Naive thymus-derived CD4-positive, alpha-beta T cell (primary cell): Measurements from ENCODE around the gene MOCOS. TPM values are rescaled to one million over a fixed set of nuclear protein-coding genes. Genes with fewer than 3 reads are reported as not detected.

Experiments
- ATAC-seq: fragments of 150-1000 bp; cut with Tn5 transposase; 2 replicates; pipeline ENCODE4 v1.10.0; 2021; ENCODE audit warnings: mild to moderate bottlenecking, moderate library complexity
- CTCF ChIA-PET: fragments of 350-600 bp; sonication (Branson Sonifier 250); formaldehyde crosslinking; loops from one replicate; lab custom pipeline; 2021; ENCODE audit warnings: antibody characterized with exemption; lab: Charles Lee
- POLR2A ChIA-PET: fragments of 350-600 bp; sonication (Branson Sonifier 250); formaldehyde crosslinking; loops from one replicate; lab custom pipeline; 2021; ENCODE audit warnings: antibody characterized with exemption, inconsistent platforms; lab: Charles Lee
- DNase-seq, 9 donors: peaks; one replicate each; pipeline versions ENCODE4 v3.0.0 to v3.0.0-alpha.2; 2020 to 2022; ENCODE audit warnings: mixed read lengths in 1 of 9
- H3K27ac ChIP-seq: one replicate; pipeline ENCODE4 v1.7.0; 2013; ENCODE audit warnings: mild to moderate bottlenecking, low read depth, low read length, moderate library complexity
- H3K27me3 ChIP-seq, 2 donors: one replicate each; pipeline ENCODE4 v1.7.0; 2013; ENCODE audit warnings: low read length in 2 of 2, mild to moderate bottlenecking in 2 of 2, moderate library complexity in 2 of 2; ENCODE audit not compliant: control insufficient read depth in 2 of 2, insufficient read depth in 2 of 2
- H3K36me3 ChIP-seq, 3 experiments: 1 replicate in 2 of 3; 2 replicates in 1 of 3; pipeline ENCODE4 v1.7.0; 2013; ENCODE audit warnings: low read length in 3 of 3, mild to moderate bottlenecking in 3 of 3, moderate library complexity in 1 of 3; ENCODE audit not compliant: insufficient read depth in 3 of 3, control insufficient read depth in 2 of 3
- H3K4me1 ChIP-seq, 2 donors: one replicate each; pipeline ENCODE4 v1.7.0; 2013; ENCODE audit warnings: low read length in 2 of 2, mild to moderate bottlenecking in 2 of 2, moderate library complexity in 1 of 2; ENCODE audit not compliant: control insufficient read depth in 2 of 2, insufficient read depth in 2 of 2
- H3K4me3 ChIP-seq: 2 replicates; pipeline ENCODE4 v1.7.0; 2013; ENCODE audit warnings: mild to moderate bottlenecking, low read length
- H3K9me3 ChIP-seq, 3 experiments: 1 replicate in 2 of 3; 2 replicates in 1 of 3; pipeline ENCODE4 v1.7.0; 2013; ENCODE audit warnings: low read length in 3 of 3; ENCODE audit not compliant: control insufficient read depth in 2 of 3
- H3K27ac Mint-ChIP-seq, 9 donors: one replicate each; pipeline ENCODE4 v1.8.0; 2020 to 2022; ENCODE audit warnings: mixed read lengths in 9 of 9, mild to moderate bottlenecking in 8 of 9, moderate library complexity in 5 of 9, inconsistent platforms in 2 of 9
- H3K27me3 Mint-ChIP-seq, 5 donors: one replicate each; pipeline ENCODE4 v1.8.0; 2021 to 2022; ENCODE audit warnings: mixed read lengths in 5 of 5, mild to moderate bottlenecking in 1 of 5
- H3K36me3 Mint-ChIP-seq, 5 donors: one replicate each; pipeline ENCODE4 v1.8.0; 2020 to 2022; ENCODE audit warnings: mixed read lengths in 5 of 5, mild to moderate bottlenecking in 3 of 5, inconsistent platforms in 1 of 5
- H3K4me1 Mint-ChIP-seq, 7 donors: one replicate each; pipeline ENCODE4 v1.8.0; 2020 to 2022; ENCODE audit warnings: mixed read lengths in 7 of 7, mild to moderate bottlenecking in 3 of 7, inconsistent platforms in 1 of 7
- H3K4me3 Mint-ChIP-seq, 10 donors: one replicate each; pipeline ENCODE4 v1.8.0; 2020 to 2022; ENCODE audit warnings: mild to moderate bottlenecking in 10 of 10, mixed read lengths in 10 of 10, moderate library complexity in 6 of 10, inconsistent platforms in 2 of 10
- H3K9me3 Mint-ChIP-seq, 11 donors: one replicate each; pipeline ENCODE4 v1.8.0; 2020 to 2022; ENCODE audit warnings: mixed read lengths in 11 of 11, mild to moderate bottlenecking in 4 of 11, inconsistent platforms in 1 of 11, moderate library complexity in 1 of 11
- intact Hi-C, 2 donors: fragments of 100-400 bp; cut with micrococcal nuclease; formaldehyde crosslinking; loops; one replicate each; pipeline ENCODE4 v1.15.1; 2023
- polyA plus RNA-seq, 2 donors: library from polyadenylated mRNA; unstranded; fragments of 300-500 nt; fragmentation: Illumina TruSeq; gene quantifications; one replicate each; pipeline ENCODE4 v1.2.3, GENCODE V29; 2021
- total RNA-seq, 6 experiments: library from RNA in 5 of 6; stranded (reverse) in 5 of 6; gene quantifications; 1 replicate in 5 of 6; 2 replicates in 1 of 6; pipeline ENCODE4 v1.2.3 and lab custom pipeline; 2021 to 2026

The MOCOS gene
- total and polyA plus RNA-seq, 7 experiments from 2014 or later, result 0.05 TPM; not detected in 6

DNA sequence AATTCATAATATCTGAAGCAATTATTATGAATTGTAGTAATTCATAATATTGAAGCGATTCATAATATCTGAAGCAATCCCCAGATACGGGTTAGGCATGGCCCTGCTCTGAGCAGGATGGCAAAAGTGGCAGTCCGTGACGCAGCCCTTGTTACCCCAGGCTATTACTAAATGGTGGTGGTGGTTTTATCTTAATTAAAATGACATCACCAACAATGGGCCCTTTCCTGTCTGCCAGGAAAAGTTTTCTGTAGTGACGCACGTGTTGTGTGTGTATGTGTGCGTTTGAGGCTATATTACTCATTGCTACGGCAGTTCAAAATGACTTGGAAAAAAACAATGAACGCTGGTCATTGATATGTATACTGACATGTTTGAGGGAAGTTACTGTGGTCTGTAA is 10.6 kb upstream of the MOCOS start:
- Mint-ChIP-seq H3K4me1 (peaks cover 6 to 22% (median 11%) of the 10 kb centered on the region in 7 donors), H3K4me3 (no peak overlapping the region), H3K36me3 (peaks cover 0 to 38% (median 14%) of the 10 kb centered on the region in 5 donors), H3K27ac (peak overlapping the region in 1 of 9 donors; percentile 43), H3K27me3 (no peaks in the 10 kb centered on the region), H3K9me3 (peaks cover 0 to 1% (median 0%) of the 10 kb centered on the region in 11 donors)
- ChIA-PET POLR2A (no interaction called here), CTCF (no interaction called here)
- intact Hi-C loops, result no loop called here
- no peaks in the 10 kb centered on the region for H3K4me1 ChIP-seq
- H3K27me3 ChIP-seq, result no peaks in the 10 kb centered on the region
- no peaks in the 10 kb centered on the region for H3K9me3 ChIP-seq
- peaks cover 0 to 42% (median 10%) of the 10 kb centered on the region in 3 experiments for H3K36me3 ChIP-seq
- ATAC-seq, result no peak
- H3K27ac ChIP-seq, result no peak overlapping the region
- DNase-seq, result no peak
- H3K4me3 ChIP-seq, result no peak overlapping the region

- POLR2A ChIA-PET, result no interaction called here
Measured at GRCh38 chr18:36177913-36178312, 9.4 kb upstream of the MOCOS start.

DNA sequence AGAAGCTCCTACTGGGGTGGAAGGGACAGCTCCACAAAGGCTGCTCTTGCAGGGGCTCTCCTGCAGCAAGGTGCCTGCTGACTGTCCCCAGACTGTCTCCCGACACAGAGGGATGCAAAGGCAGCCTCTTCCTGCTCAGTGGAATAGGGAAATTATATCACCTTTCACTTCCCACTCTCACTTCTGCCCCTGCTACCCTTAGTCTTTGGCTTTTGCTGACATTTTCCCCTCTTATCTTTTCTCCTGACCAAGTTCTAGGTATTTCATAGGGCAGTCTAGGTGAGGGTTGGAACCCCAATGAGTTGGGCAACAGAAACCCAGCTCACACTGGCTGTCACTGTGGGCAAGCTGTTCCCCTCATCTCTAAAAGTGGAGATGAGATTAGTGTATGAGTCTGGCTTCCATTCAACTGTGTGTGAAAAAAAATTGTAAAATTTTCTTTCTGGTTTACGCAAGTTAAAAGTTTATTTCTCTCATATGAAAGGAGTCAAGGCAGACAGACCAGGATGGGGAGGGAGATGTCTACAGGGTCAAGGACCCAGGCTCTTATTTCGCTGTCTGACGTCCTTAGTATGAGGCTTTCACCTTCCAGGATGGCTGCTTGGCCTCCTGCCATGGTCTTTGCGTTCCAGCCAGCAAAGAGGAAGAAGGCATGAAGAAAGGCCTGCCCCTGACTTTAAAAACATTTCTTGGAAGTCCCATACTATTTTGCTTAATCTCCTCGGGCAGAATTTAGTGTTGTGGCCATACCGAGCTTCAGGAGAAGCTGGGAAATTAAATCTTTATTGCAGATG is 7.5 kb upstream of the MOCOS start:
- POLR2A ChIA-PET, result no interaction called here
- peak overlapping the region in 6 of 9 donors; percentile 25 to 74 (median 59) for H3K27ac Mint-ChIP-seq

More at GRCh38 chr18:36177913-36178312, 9.4 kb upstream of the MOCOS start:
- CTCF ChIA-PET, result no interaction called here
- no peaks in the 10 kb centered on the region for H3K27me3 ChIP-seq
- Mint-ChIP-seq H3K4me3 (no peak overlapping the region), H3K27ac (peak overlapping the region in 6 of 9 donors; percentile 6 to 79 (median 38)), H3K4me1 (peaks cover 6 to 26% (median 11%) of the 10 kb centered on the region in 7 donors), H3K9me3 (peaks cover 0 to 1% (median 0%) of the 10 kb centered on the region in 11 donors), H3K27me3 (no peaks in the 10 kb centered on the region), H3K36me3 (peaks cover 0 to 33% (median 11%) of the 10 kb centered on the region in 5 donors)
- H3K27ac ChIP-seq, result no peak overlapping the region
- intact Hi-C loops, result no loop called here
- no peaks in the 10 kb centered on the region for H3K4me1 ChIP-seq
- DNase-seq, result no peak
- H3K4me3 ChIP-seq, result no peak overlapping the region
- no peak for ATAC-seq
- H3K9me3 ChIP-seq, result no peaks in the 10 kb centered on the region
- peaks cover 0 to 35% (median 5%) of the 10 kb centered on the region in 3 experiments for H3K36me3 ChIP-seq

GRCh38 chr18:36181441-36181840 is 5.9 kb upstream of the MOCOS start:
- no peak for DNase-seq
- ChIA-PET CTCF (no interaction called here), POLR2A (no interaction called here)
- no peak for ATAC-seq
- Histone ChIP-seq H3K27me3 (no peaks in the 10 kb centered on the region), H3K9me3 (no peaks in the 10 kb centered on the region), H3K4me3 (no peak overlapping the region), H3K27ac (no peak overlapping the region), H3K36me3 (peaks cover 0 to 3% (median 0%) of the 10 kb centered on the region in 3 experiments), H3K4me1 (no peaks in the 10 kb centered on the region)
- intact Hi-C loops, result no loop called here
- Mint-ChIP-seq H3K4me3 (no peak overlapping the region), H3K36me3 (peaks cover 0 to 12% (median 7%) of the 10 kb centered on the region in 5 donors), H3K9me3 (no peaks in the 10 kb centered on the region), H3K4me1 (peaks cover 6 to 26% (median 15%) of the 10 kb centered on the region in 7 donors), H3K27ac (peak overlapping the region in 1 of 9 donors; percentile 38), H3K27me3 (peaks cover 0 to 3% (median 0%) of the 10 kb centered on the region in 5 donors)

More for the DNA sequence above, 7.5 kb upstream of the MOCOS start:
- H3K4me1 Mint-ChIP-seq, result peaks cover 6 to 26% (median 11%) of the 10 kb centered on the region in 7 donors
- peaks cover 0 to 20% (median 0%) of the 10 kb centered on the region in 3 experiments for H3K36me3 ChIP-seq
- H3K27ac ChIP-seq, result no peak overlapping the region
- no peaks in the 10 kb centered on the region for H3K27me3 ChIP-seq
- H3K4me1 ChIP-seq, result no peaks in the 10 kb centered on the region
- ATAC-seq (peak; percentile 41), DNase-seq (no peak)
- peaks cover 0 to 1% (median 0%) of the 10 kb centered on the region in 11 donors for H3K9me3 Mint-ChIP-seq
- peaks cover 0 to 24% (median 11%) of the 10 kb centered on the region in 5 donors for H3K36me3 Mint-ChIP-seq
- CTCF ChIA-PET, result no interaction called here
- H3K4me3 ChIP-seq, result no peak overlapping the region
- no peaks in the 10 kb centered on the region for H3K27me3 Mint-ChIP-seq
- H3K9me3 ChIP-seq, result no peaks in the 10 kb centered on the region
- intact Hi-C loops, result no loop called here
- no peak overlapping the region for H3K4me3 Mint-ChIP-seq

DNA sequence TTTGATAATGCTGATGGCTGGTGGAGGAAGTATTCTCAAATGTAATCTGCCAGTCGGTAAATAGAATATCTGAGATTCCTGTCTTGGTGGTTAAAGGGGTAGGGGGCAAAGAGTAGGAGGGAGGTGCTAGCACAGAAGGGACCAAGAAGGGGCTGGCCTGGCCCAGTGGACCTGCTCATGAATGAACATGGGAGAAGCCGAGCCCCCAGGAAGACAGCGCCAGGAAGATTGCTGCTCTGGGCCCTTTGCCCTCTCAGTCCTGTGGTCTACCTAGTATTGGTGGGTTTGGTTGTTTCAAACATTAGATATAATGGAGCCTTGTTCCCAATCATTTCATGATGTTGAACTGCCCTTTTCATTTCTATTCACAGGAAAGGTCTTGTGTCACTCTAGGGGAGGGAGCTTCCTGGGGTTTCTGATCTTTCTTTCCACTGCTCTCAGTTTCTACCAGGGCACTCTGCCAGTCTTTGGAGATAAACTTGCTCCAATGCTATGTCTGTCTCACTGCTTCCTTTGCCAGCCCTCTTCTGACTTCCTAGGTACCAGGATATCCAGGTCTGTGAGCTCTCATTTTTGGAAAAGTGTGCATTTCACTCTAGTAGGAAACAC is 5.3 kb upstream of the MOCOS start:
- ATAC-seq (no peak), DNase-seq (no peak)
- H3K4me1 Mint-ChIP-seq, result peaks cover 6 to 26% (median 17%) of the 10 kb centered on the region in 7 donors
- peaks cover 0 to 3% (median 0%) of the 10 kb centered on the region in 5 donors for H3K27me3 Mint-ChIP-seq
- Histone ChIP-seq H3K4me3 (no peak overlapping the region), H3K9me3 (no peaks in the 10 kb centered on the region), H3K36me3 (peaks cover 0 to 2% (median 0%) of the 10 kb centered on the region in 3 experiments), H3K27ac (no peak overlapping the region), H3K4me1 (no peaks in the 10 kb centered on the region), H3K27me3 (no peaks in the 10 kb centered on the region)
- no peak overlapping the region for H3K27ac Mint-ChIP-seq
- H3K4me3 Mint-ChIP-seq, result no peak overlapping the region
- intact Hi-C loops, result no loop called here
- ChIA-PET CTCF (no interaction called here), POLR2A (no interaction called here)
- peaks cover 0 to 10% (median 4%) of the 10 kb centered on the region in 5 donors for H3K36me3 Mint-ChIP-seq
- H3K9me3 Mint-ChIP-seq, result no peaks in the 10 kb centered on the region

DNA sequence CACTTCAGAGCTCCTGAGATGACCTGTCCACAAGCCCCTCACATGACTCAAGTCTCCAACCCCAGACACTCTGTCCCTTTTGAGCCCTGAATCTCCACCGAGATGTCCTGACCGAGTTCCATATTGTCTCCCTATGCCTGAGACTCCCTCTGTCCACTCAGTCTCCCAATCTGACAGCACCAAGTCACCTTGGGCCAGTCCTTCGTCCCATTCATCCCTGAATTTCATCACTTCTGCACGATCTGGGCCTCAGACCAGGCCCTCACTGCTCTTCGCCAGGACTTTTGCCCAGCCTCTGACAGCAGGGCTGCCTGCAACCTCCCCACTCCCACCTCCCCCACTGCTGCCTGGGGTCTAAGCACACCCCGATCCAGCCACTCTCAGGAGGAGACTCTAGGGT is 4.3 kb upstream of the MOCOS start:
- POLR2A ChIA-PET, result no interaction called here

More for the DNA sequence above, 4.3 kb upstream of the MOCOS start:
- ATAC-seq (no peak), DNase-seq (no peak)
- peaks cover 0 to 6% (median 0%) of the 10 kb centered on the region in 5 donors for H3K36me3 Mint-ChIP-seq
- H3K4me1 Mint-ChIP-seq, result peaks cover 10 to 30% (median 17%) of the 10 kb centered on the region in 7 donors
- Histone ChIP-seq H3K27me3 (no peaks in the 10 kb centered on the region), H3K27ac (no peak overlapping the region), H3K4me3 (no peak overlapping the region), H3K36me3 (peaks cover 0 to 4% (median 0%) of the 10 kb centered on the region in 3 experiments), H3K9me3 (no peaks in the 10 kb centered on the region), H3K4me1 (peaks cover 4 to 5% of the 10 kb centered on the region in 2 donors)
- H3K27me3 Mint-ChIP-seq, result peaks cover under 1 to 6% (median 3%) of the 10 kb centered on the region in 5 donors
- intact Hi-C loops, result no loop called here
- H3K9me3 Mint-ChIP-seq, result no peaks in the 10 kb centered on the region
- CTCF ChIA-PET, result no interaction called here
- peak overlapping the region in 1 of 9 donors; percentile 1 for H3K27ac Mint-ChIP-seq
- no peak overlapping the region for H3K4me3 Mint-ChIP-seq
